NT2/D1 (cell line): ENCODE results near the gene SPNS3.

Experiments used
- DNase-seq: peaks from one replicate; pipeline ENCODE4 v3.0.0-alpha.2; 2011; ENCODE audit warnings: low read depth, low spot score
- H3K27me3 ChIP-seq: 2 replicates; pipeline ENCODE4 v1.6.0; 2011; ENCODE audit warnings: mild to moderate bottlenecking; ENCODE audit not compliant: insufficient read length, insufficient read depth
- H3K36me3 ChIP-seq: 2 replicates; pipeline ENCODE4 v1.6.1; 2011; ENCODE audit warnings: mild to moderate bottlenecking, low read length, mixed read lengths; ENCODE audit not compliant: insufficient read depth, insufficient read length
- H3K4me1 ChIP-seq: 2 replicates; pipeline ENCODE4 v1.5.1; 2011; ENCODE audit not compliant: insufficient read depth, insufficient read length
- H3K4me3 ChIP-seq: 2 replicates; pipeline ENCODE4 v1.5.1; 2011; ENCODE audit warnings: low read depth; ENCODE audit not compliant: insufficient read length
- H3K9ac ChIP-seq: 2 replicates; pipeline ENCODE4 v1.6.0; 2011; ENCODE audit warnings: low read depth; ENCODE audit not compliant: insufficient read length
- H3K9me3 ChIP-seq: 2 replicates; pipeline ENCODE4 v1.5.1; 2011; ENCODE audit warnings: mild to moderate bottlenecking, low read length; ENCODE audit not compliant: insufficient read depth
- SUZ12 ChIP-seq: IDR thresholded peaks from 2 replicates; pipeline ENCODE4 v1.6.1; 2011; ENCODE audit not compliant: insufficient read length, insufficient read depth; ENCODE audit errors: extremely low read depth
- YY1 ChIP-seq: IDR thresholded peaks from 2 replicates; pipeline ENCODE4 v1.6.1; 2011; ENCODE audit not compliant: insufficient read length, insufficient read depth
- ZNF274 ChIP-seq: IDR thresholded peaks from 2 replicates; pipeline ENCODE4 v1.6.1; 2011; ENCODE audit warnings: mild to moderate bottlenecking, low read depth, low read length

SPNS3 gene

GRCh38 chr17:4436381-4436780, 2.6 kb downstream of the SPNS3 start:
- no peak for DNase-seq
- no peak overlapping the region for H3K4me3 ChIP-seq

DNA sequence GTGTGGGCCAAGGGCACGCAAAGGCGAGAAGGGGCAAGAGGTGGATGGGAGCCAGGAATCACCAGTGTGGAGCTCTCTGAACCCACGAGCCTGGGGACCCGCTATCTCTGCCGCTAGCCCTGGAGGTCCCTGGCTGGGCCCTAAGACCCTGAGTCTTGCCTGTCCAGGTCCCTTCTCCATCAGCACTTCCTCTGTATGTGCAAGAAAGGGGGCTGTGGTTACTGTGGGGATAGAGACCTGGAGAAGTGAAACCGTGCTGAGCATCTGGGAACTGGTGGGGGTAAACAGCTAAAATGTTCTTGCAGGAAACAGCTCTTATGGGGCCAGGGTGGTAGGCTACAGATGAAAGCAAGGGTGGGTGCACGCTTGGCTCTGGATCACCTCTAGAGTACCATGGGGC, 3.1 kb downstream of the SPNS3 start:
- DNase-seq = no peak
- Histone ChIP-seq H3K9ac (no peak overlapping the region), H3K4me1 (peaks cover 5% of the 10 kb centered on the region), H3K27me3 (no peaks in the 10 kb centered on the region), H3K9me3 (no peaks in the 10 kb centered on the region), H3K36me3 (no peaks in the 10 kb centered on the region), H3K4me3 (no peak overlapping the region)
- no peak for TF ChIP-seq ZNF274
- TF ChIP-seq SUZ12 = no peak
- TF ChIP-seq YY1 = no peak

More at GRCh38 chr17:4436381-4436780, 2.6 kb downstream of the SPNS3 start:
- no peak overlapping the region for H3K9ac ChIP-seq
- H3K9me3 ChIP-seq = no peaks in the 10 kb centered on the region
- TF ChIP-seq SUZ12 = no peak
- no peak for TF ChIP-seq ZNF274
- TF ChIP-seq YY1 = no peak
- H3K27me3 ChIP-seq = no peaks in the 10 kb centered on the region
- H3K36me3 ChIP-seq = no peaks in the 10 kb centered on the region
- peaks cover 5% of the 10 kb centered on the region for H3K4me1 ChIP-seq

GRCh38 chr17:4438162-4438944, 4.6 kb downstream of the SPNS3 start:
- Histone ChIP-seq H3K4me3 (no peak overlapping the region), H3K4me1 (peaks cover 5% of the 10 kb centered on the region), H3K9me3 (no peaks in the 10 kb centered on the region), H3K9ac (peak overlapping the region; percentile 10), H3K27me3 (no peaks in the 10 kb centered on the region), H3K36me3 (no peaks in the 10 kb centered on the region)
- DNase-seq = no peak
- TF ChIP-seq ZNF274 = no peak
- TF ChIP-seq YY1 = no peak
- TF ChIP-seq SUZ12 = no peak

- DNase-seq = no peak
- no peaks in the 10 kb centered on the region for H3K36me3 ChIP-seq
- H3K27me3 ChIP-seq = no peaks in the 10 kb centered on the region
- H3K4me1 ChIP-seq = peaks cover 5% of the 10 kb centered on the region
- no peaks in the 10 kb centered on the region for H3K9me3 ChIP-seq
- no peak overlapping the region for H3K4me3 ChIP-seq
- no peak overlapping the region for H3K9ac ChIP-seq
- TF ChIP-seq ZNF274 (no peak), YY1 (no peak), SUZ12 (no peak)
Measured at GRCh38 chr17:4440021-4440420, 6.3 kb downstream of the SPNS3 start.

- H3K36me3 ChIP-seq = no peaks in the 10 kb centered on the region
- no peaks in the 10 kb centered on the region for H3K9me3 ChIP-seq
- no peak for TF ChIP-seq ZNF274
- TF ChIP-seq YY1 = no peak
- no peak for TF ChIP-seq SUZ12
- no peak overlapping the region for H3K9ac ChIP-seq
- H3K4me3 ChIP-seq = no peak overlapping the region
- no peak for DNase-seq
- H3K27me3 ChIP-seq = no peaks in the 10 kb centered on the region
- peaks cover 4% of the 10 kb centered on the region for H3K4me1 ChIP-seq
Measured at GRCh38 chr17:4440690-4441686, 7.2 kb downstream of the SPNS3 start.

DNA sequence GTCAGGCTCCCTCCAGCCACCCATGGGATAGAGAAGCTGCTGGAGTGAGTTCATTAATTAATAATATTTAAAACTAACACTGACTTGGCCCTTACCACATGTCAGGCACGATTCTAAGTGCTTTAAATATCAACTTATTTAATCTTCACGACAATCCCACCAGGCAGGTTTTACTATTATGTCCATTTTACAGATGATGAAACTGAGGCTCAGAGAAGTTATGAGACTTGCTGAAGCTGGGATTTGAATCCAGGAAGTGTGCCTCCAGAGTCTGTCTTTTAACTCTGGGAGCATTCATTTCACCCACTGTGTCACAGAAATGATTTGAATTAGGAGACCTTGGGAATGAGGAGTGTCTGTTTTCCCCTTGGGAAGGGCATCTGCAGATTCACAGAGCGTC, 8.8 kb downstream of the SPNS3 start:
- Histone ChIP-seq H3K9ac (no peak overlapping the region), H3K4me3 (no peak overlapping the region), H3K9me3 (no peaks in the 10 kb centered on the region), H3K36me3 (no peaks in the 10 kb centered on the region), H3K27me3 (no peaks in the 10 kb centered on the region), H3K4me1 (peaks cover 3% of the 10 kb centered on the region)
- no peak for TF ChIP-seq ZNF274
- TF ChIP-seq YY1 = no peak
- TF ChIP-seq SUZ12 = no peak
- no peak for DNase-seq

GRCh38 chr17:4443476-4443875, 9.7 kb downstream of the SPNS3 start:
- TF ChIP-seq YY1 = no peak
- TF ChIP-seq ZNF274 = no peak
- TF ChIP-seq SUZ12 = no peak
- H3K4me1 ChIP-seq = peaks cover 3% of the 10 kb centered on the region
- H3K9ac ChIP-seq = no peak overlapping the region
- H3K36me3 ChIP-seq = no peaks in the 10 kb centered on the region
- DNase-seq = no peak
- no peaks in the 10 kb centered on the region for H3K27me3 ChIP-seq
- no peak overlapping the region for H3K4me3 ChIP-seq
- no peaks in the 10 kb centered on the region for H3K9me3 ChIP-seq
